Neural cell (in vitro differentiated cells): ENCODE measurements around the gene AMOTL2. TPM values are rescaled to one million over a fixed set of nuclear protein-coding genes. Genes with fewer than 3 reads are reported as not detected.

Experiments used
- H2AFZ ChIP-seq: fragments of 200-600, 300-800 bp; sonication (generic), shearing (Covaris generic); 2 replicates; pipeline ENCODE4 v1.6.0; 2014; ENCODE audit warnings: low read depth, mild to moderate bottlenecking, antibody characterized with exemption, low read length, moderate library complexity
- H3F3A ChIP-seq: fragments of 200-600 bp; shearing (Covaris generic); 2 replicates; pipeline ENCODE4 v1.6.1; 2016; ENCODE audit warnings: mild to moderate bottlenecking, moderate library complexity, mixed read lengths, antibody characterized with exemption, low read length; ENCODE audit not compliant: insufficient read depth, poor library complexity, severe bottlenecking
- H3K27ac ChIP-seq: fragments of 200-600, 300-800 bp; sonication (generic), shearing (Covaris generic); 2 replicates; pipeline ENCODE4 v1.5.1; 2014; ENCODE audit warnings: mild to moderate bottlenecking, low read length, moderate library complexity
- H3K27me3 ChIP-seq: fragments of 300-800, 200-600 bp; sonication (generic), shearing (Covaris generic); 2 replicates; pipeline ENCODE4 v1.6.0; 2014; ENCODE audit warnings: mild to moderate bottlenecking, low read depth, low read length, moderate library complexity; ENCODE audit not compliant: insufficient read depth
- H3K36me3 ChIP-seq: fragments of 300-800, 200-600 bp; sonication (generic), shearing (Covaris generic); 2 replicates; pipeline ENCODE4 v1.5.1; 2014; ENCODE audit warnings: mild to moderate bottlenecking, antibody characterized with exemption, low read length, moderate library complexity; ENCODE audit not compliant: insufficient read depth
- H3K4me2 ChIP-seq: fragments of 300-800, 200-600 bp; sonication (generic), shearing (Covaris generic); 2 replicates; pipeline ENCODE4 v1.6.0; 2014; ENCODE audit warnings: mild to moderate bottlenecking, low read length
- H3K4me3 ChIP-seq: fragments of 300-800, 200-600 bp; sonication (generic), shearing (Covaris generic); 2 replicates; pipeline ENCODE4 v1.5.1; 2014; ENCODE audit warnings: mild to moderate bottlenecking, low read length, moderate library complexity
- H3K79me2 ChIP-seq: fragments of 200-600 bp; shearing (Covaris generic); replicated peaks from 2 replicates; pipeline ENCODE4 v1.6.0; 2014; ENCODE audit warnings: mild to moderate bottlenecking, low read length, moderate library complexity; ENCODE audit not compliant: insufficient read depth
- H3K9ac ChIP-seq: fragments of 300-800, 200-600 bp; sonication (generic), shearing (Covaris generic); 2 replicates; pipeline ENCODE4 v1.6.1; 2016; ENCODE audit warnings: mild to moderate bottlenecking, low read length, mixed read lengths
- H3K9me2 ChIP-seq: fragments of 200-600 bp; shearing (Covaris generic); 2 replicates; pipeline ENCODE4 v1.6.1; 2016; ENCODE audit warnings: mild to moderate bottlenecking, low read length, mixed read lengths; ENCODE audit not compliant: insufficient read depth
- H3K9me3 ChIP-seq: fragments of 200-600, 300-800 bp; sonication (generic), shearing (Covaris generic); 2 replicates; pipeline ENCODE4 v1.6.1; 2016; ENCODE audit warnings: mild to moderate bottlenecking, mixed run types, low read length, moderate library complexity, mixed read lengths
- H4K20me1 ChIP-seq: fragments of 200-600 bp; shearing (Covaris generic); 2 replicates; pipeline ENCODE4 v1.6.1; 2016; ENCODE audit warnings: mild to moderate bottlenecking, mixed run types; ENCODE audit not compliant: insufficient read depth
- EZH2 ChIP-seq: fragments of 200-600, 300-800 bp; shearing (Covaris generic), sonication (generic); IDR thresholded peaks from 2 replicates; pipeline ENCODE4 v1.6.1; 2014; ENCODE audit warnings: antibody characterized with exemption, low read length, borderline replicate concordance, mild to moderate bottlenecking; ENCODE audit not compliant: insufficient read depth, poor library complexity, severe bottlenecking
- MXI1 ChIP-seq: fragments of 450-650 bp; conservative IDR thresholded peaks from 2 replicates; pipeline ENCODE4 v1.6.1; 2014; ENCODE audit warnings: antibody characterized with exemption, mild to moderate bottlenecking; ENCODE audit not compliant: poor library complexity, severe bottlenecking
- SMC3 ChIP-seq: fragments of 450-650 bp; conservative IDR thresholded peaks from 2 replicates; pipeline ENCODE4 v1.6.1; 2014; ENCODE audit warnings: antibody characterized with exemption, mild to moderate bottlenecking, moderate library complexity; ENCODE audit not compliant: poor library complexity
- TAF1 ChIP-seq: IDR thresholded peaks from 2 replicates; pipeline ENCODE4 v1.6.1; 2012; ENCODE audit warnings: low read depth
- polyA plus RNA-seq: library from polyadenylated mRNA; depleted of rRNA; stranded (reverse); fragments of >200 nt; gene quantifications from 2 replicates; pipeline ENCODE4 v1.2.3, GENCODE V29; 2014
- small RNA-seq, 3 experiments: library from RNA; depleted of rRNA; stranded (forward); fragments of <200 nt; gene quantifications; one replicate each; pipeline ENCODE3, GENCODE V24; 2012
- TF ChIP-seq, protein P1 (sequence below): IDR thresholded peaks from 2 replicates; pipeline ENCODE4 v1.6.1; 2012; ENCODE audit warnings: borderline replicate concordance
- TF ChIP-seq, protein P2 (sequence below): fragments of 450-650 bp; IDR thresholded peaks from 2 replicates; pipeline ENCODE4 v1.5.1; 2014; ENCODE audit warnings: antibody characterized with exemption, mild to moderate bottlenecking, moderate library complexity; ENCODE audit not compliant: poor library complexity, severe bottlenecking

Gene AMOTL2
- polyA plus RNA-seq, 1 donor from 2014 or later: 30.1 TPM

DNA sequence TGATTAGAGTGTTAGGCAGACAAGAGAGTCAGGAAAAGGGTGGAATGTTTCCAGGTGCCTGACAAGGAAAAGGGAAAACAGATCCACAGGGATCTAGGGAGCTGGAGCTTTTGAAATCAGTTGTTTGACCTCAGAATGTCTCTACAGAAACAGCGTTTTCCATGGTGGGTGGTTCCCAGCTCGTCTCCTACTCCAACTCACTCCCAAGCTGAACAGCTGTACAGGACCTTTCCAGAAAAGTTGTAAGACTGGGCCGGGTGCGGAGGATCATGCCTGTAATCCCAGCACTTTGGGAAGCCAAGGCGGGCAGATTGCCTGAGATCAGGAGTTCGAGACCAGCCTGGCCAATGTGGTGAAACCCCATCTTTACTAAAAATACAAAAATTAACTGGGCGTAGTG is 67.9 kb downstream of the AMOTL2 start:
- Histone ChIP-seq H3K9me3 (no peaks in the 10 kb centered on the region), H2AFZ (no peak overlapping the region), H3K9me2 (no peaks in the 10 kb centered on the region), H3F3A (no peaks in the 10 kb centered on the region), H3K9ac (no peak overlapping the region), H3K36me3 (no peaks in the 10 kb centered on the region), H3K27me3 (no peaks in the 10 kb centered on the region), H3K4me3 (no peak overlapping the region), H3K79me2 (no peaks in the 10 kb centered on the region), H4K20me1 (no peaks in the 10 kb centered on the region), H3K4me2 (no peak overlapping the region), H3K27ac (no peak overlapping the region)
- TF ChIP-seq, protein P1, sequence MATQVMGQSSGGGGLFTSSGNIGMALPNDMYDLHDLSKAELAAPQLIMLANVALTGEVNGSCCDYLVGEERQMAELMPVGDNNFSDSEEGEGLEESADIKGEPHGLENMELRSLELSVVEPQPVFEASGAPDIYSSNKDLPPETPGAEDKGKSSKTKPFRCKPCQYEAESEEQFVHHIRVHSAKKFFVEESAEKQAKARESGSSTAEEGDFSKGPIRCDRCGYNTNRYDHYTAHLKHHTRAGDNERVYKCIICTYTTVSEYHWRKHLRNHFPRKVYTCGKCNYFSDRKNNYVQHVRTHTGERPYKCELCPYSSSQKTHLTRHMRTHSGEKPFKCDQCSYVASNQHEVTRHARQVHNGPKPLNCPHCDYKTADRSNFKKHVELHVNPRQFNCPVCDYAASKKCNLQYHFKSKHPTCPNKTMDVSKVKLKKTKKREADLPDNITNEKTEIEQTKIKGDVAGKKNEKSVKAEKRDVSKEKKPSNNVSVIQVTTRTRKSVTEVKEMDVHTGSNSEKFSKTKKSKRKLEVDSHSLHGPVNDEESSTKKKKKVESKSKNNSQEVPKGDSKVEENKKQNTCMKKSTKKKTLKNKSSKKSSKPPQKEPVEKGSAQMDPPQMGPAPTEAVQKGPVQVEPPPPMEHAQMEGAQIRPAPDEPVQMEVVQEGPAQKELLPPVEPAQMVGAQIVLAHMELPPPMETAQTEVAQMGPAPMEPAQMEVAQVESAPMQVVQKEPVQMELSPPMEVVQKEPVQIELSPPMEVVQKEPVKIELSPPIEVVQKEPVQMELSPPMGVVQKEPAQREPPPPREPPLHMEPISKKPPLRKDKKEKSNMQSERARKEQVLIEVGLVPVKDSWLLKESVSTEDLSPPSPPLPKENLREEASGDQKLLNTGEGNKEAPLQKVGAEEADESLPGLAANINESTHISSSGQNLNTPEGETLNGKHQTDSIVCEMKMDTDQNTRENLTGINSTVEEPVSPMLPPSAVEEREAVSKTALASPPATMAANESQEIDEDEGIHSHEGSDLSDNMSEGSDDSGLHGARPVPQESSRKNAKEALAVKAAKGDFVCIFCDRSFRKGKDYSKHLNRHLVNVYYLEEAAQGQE: no peak
- TF ChIP-seq MXI1 (no peak), SMC3 (no peak), EZH2 (no peak), TAF1 (no peak)
- TF ChIP-seq, protein P2, sequence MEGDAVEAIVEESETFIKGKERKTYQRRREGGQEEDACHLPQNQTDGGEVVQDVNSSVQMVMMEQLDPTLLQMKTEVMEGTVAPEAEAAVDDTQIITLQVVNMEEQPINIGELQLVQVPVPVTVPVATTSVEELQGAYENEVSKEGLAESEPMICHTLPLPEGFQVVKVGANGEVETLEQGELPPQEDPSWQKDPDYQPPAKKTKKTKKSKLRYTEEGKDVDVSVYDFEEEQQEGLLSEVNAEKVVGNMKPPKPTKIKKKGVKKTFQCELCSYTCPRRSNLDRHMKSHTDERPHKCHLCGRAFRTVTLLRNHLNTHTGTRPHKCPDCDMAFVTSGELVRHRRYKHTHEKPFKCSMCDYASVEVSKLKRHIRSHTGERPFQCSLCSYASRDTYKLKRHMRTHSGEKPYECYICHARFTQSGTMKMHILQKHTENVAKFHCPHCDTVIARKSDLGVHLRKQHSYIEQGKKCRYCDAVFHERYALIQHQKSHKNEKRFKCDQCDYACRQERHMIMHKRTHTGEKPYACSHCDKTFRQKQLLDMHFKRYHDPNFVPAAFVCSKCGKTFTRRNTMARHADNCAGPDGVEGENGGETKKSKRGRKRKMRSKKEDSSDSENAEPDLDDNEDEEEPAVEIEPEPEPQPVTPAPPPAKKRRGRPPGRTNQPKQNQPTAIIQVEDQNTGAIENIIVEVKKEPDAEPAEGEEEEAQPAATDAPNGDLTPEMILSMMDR: no peak

Small RNA genes within 50 kb of the gene (small RNA-seq; reads per million reads assigned to genes)
- 0 reads per million in 3 experiments for gene HMGN1P9
- 0 reads per million in 3 experiments for gene MIR6827

Other genes with a start within 250 kb of the AMOTL2 start
- gene RYK, start 123.6 kb downstream of the AMOTL2 start, polyA plus RNA-seq: 67.7 and 68.6 TPM in 2 replicates
- gene ANAPC13, start 111.5 kb upstream of the AMOTL2 start, polyA plus RNA-seq: 177 and 178 TPM in 2 replicates
- gene CEP63, start 111.6 kb upstream of the AMOTL2 start, polyA plus RNA-seq: 13.3 and 14.1 TPM in 2 replicates